HEK293T (cell line): Measurements from ENCODE around the gene BLACAT1.

ENCODE experiments used
- ARNT ChIP-seq: fragments of 450-650 bp; IDR thresholded peaks from 2 replicates; pipeline ENCODE4 v1.6.1; 2017; ENCODE audit warnings: mild to moderate bottlenecking
- BHLHE40 ChIP-seq: fragments of 450-650 bp; IDR thresholded peaks from 2 replicates; pipeline ENCODE4 v1.6.1; 2016; ENCODE audit warnings: mild to moderate bottlenecking, moderate library complexity, borderline replicate concordance
- ELF4 ChIP-seq: fragments of 450-650 bp; IDR thresholded peaks from 2 replicates; pipeline ENCODE4 v1.6.1; 2017; ENCODE audit warnings: antibody characterized with exemption
- FOXA1 ChIP-seq: fragments of 450-650 bp; IDR thresholded peaks from 2 replicates; pipeline ENCODE4 v1.6.1; 2016; ENCODE audit warnings: mild to moderate bottlenecking
- FOXM1 ChIP-seq: fragments of 450-650 bp; IDR thresholded peaks from 2 replicates; pipeline ENCODE4 v1.6.1; 2017; ENCODE audit warnings: mild to moderate bottlenecking, borderline replicate concordance
- L3MBTL2 ChIP-seq: fragments of 450-650 bp; conservative IDR thresholded peaks from 2 replicates; pipeline ENCODE4 v1.6.1; 2016; ENCODE audit warnings: mild to moderate bottlenecking

DNA sequence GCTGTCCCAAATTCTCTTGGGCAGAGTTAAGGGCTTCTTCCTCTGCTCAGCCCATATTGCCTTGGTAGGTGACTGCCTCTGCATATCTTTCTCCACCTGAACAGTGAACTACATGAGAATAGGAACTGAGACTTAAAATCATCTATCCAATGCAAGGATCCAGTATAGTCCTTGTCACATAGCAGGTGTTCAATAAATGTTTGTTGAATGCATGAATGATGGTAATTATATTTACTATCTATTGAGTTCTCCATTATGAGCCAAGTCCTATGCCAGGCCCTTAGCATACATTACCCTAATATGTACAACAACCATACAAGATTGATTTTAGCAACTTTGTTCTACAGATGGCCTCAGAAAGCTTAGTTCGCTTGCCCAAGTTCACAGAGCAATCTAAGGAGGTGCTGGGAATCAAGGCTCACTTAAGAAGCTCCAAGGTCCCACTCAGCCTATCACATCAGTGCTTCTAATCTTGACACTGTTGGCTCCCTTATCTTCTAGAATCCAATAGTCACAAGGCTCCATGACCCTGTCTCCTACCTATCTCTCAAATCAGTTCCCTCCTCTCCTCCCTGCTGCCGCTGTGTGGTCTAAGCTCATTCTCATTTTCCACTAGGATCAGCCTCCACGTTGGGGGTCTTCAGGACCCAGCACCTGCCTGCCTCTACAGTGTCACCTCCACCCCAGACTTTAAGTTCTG, 46.4 kb upstream of the BLACAT1 start:
- TF ChIP-seq ARNT (no peak), ELF4 (no peak), L3MBTL2 (no peak), FOXM1 (no peak), FOXA1 (no peak), BHLHE40 (no peak)
